HG03457 (cell line): ENCODE data around the gene ITSN1.

Source experiments
- ATAC-seq: cut with Tn5 transposase; IDR thresholded peaks from one replicate; pipeline ENCODE4 v1.9.1; 2021; ENCODE audit warnings: moderate number of reproducible peaks; ENCODE audit not compliant: unreplicated experiment

The ITSN1 gene

GRCh38 chr21:33881689-33882440 is 239.6 kb downstream of the ITSN1 start:
- ATAC-seq, result no peak

GRCh38 chr21:33883118-33883517 is 240.8 kb downstream of the ITSN1 start:
- no peak for ATAC-seq

- ATAC-seq, result no peak
Measured at GRCh38 chr21:33884376-33885171, 242.3 kb downstream of the ITSN1 start.

GRCh38 chr21:33885172-33885514 is 242.8 kb downstream of the ITSN1 start:
- ATAC-seq, result no peak

GRCh38 chr21:33886321-33886720 is 244.0 kb downstream of the ITSN1 start:
- ATAC-seq, result no peak

GRCh38 chr21:33890187-33890586 is 247.9 kb downstream of the ITSN1 start:
- no peak for ATAC-seq

GRCh38 chr21:33892853-33893252 is 250.6 kb downstream of the ITSN1 start:
- ATAC-seq, result no peak

- ATAC-seq, result no peak
Measured at GRCh38 chr21:33893917-33894316, 251.6 kb downstream of the ITSN1 start.

GRCh38 chr21:33894736-33895288 is 252.5 kb downstream of the ITSN1 start:
- no peak for ATAC-seq

- ATAC-seq, result no peak
Measured at GRCh38 chr21:33895356-33895755, 253.1 kb downstream of the ITSN1 start.

GRCh38 chr21:33896691-33897090 is 254.4 kb downstream of the ITSN1 start:
- no peak for ATAC-seq

- ATAC-seq, result no peak
Measured at GRCh38 chr21:33897098-33897497, 254.8 kb downstream of the ITSN1 start.

GRCh38 chr21:33897739-33898138 is 255.4 kb downstream of the ITSN1 start:
- no peak for ATAC-seq

- ATAC-seq, result no peak
Measured at GRCh38 chr21:33898586-33898985, 256.3 kb downstream of the ITSN1 start.

- ATAC-seq, result no peak
Measured at GRCh38 chr21:33899199-33899598, 256.9 kb downstream of the ITSN1 start.

GRCh38 chr21:33901412-33902288 is 259.3 kb downstream of the ITSN1 start:
- ATAC-seq, result no peak

GRCh38 chr21:33902349-33902748 is 260.0 kb downstream of the ITSN1 start:
- ATAC-seq, result no peak

- ATAC-seq, result no peak
Measured at GRCh38 chr21:33904041-33904440, 261.7 kb downstream of the ITSN1 start.

GRCh38 chr21:33908760-33909159 is 266.5 kb downstream of the ITSN1 start:
- no peak for ATAC-seq

- ATAC-seq, result no peak
Measured at GRCh38 chr21:33909756-33910155, 267.5 kb downstream of the ITSN1 start.

GRCh38 chr21:33914188-33914587 is 271.9 kb downstream of the ITSN1 start:
- no peak for ATAC-seq
